Hepatocyte (in vitro differentiated cells): Measurements from ENCODE around the gene DENND2D. TPM values are rescaled to one million over a fixed set of nuclear protein-coding genes. Genes with fewer than 3 reads are reported as not detected.

Experiments used
- DNase-seq: peaks from one replicate; pipeline ENCODE4 v3.0.0-alpha.2; 2016; ENCODE audit warnings: low spot score
- H2AFZ ChIP-seq: fragments of 200-600 bp; sonication (generic); 2 replicates; pipeline ENCODE4 v1.6.0; 2016; ENCODE audit warnings: antibody characterized with exemption, mild to moderate bottlenecking
- H3K27ac ChIP-seq: fragments of 200-600 bp; sonication (generic); 2 replicates; pipeline ENCODE4 v1.5.1; 2016; ENCODE audit warnings: mild to moderate bottlenecking
- H3K27me3 ChIP-seq: fragments of 200-600 bp; sonication (generic); 2 replicates; pipeline ENCODE4 v1.6.1; 2016
- H3K36me3 ChIP-seq: fragments of 200-600 bp; sonication (generic); replicated peaks from 2 replicates; pipeline ENCODE4 v1.5.1; 2016; ENCODE audit warnings: low read depth; ENCODE audit not compliant: insufficient read depth
- H3K4me1 ChIP-seq: fragments of 200-600 bp; sonication (generic); 2 replicates; pipeline ENCODE4 v1.5.1; 2016; ENCODE audit warnings: mild to moderate bottlenecking, moderate library complexity; ENCODE audit not compliant: insufficient read depth
- H3K4me2 ChIP-seq: fragments of 200-600 bp; sonication (generic); 2 replicates; pipeline ENCODE4 v1.6.0; 2016
- H3K4me3 ChIP-seq: fragments of 200-600 bp; sonication (generic); 2 replicates; pipeline ENCODE4 v1.5.1; 2016; ENCODE audit warnings: mild to moderate bottlenecking
- H3K79me2 ChIP-seq: fragments of 200-600 bp; sonication (generic); 2 replicates; pipeline ENCODE4 v1.6.0; 2017; ENCODE audit warnings: mild to moderate bottlenecking
- H3K9me2 ChIP-seq: fragments of 200-600 bp; sonication (generic); replicated peaks from 2 replicates; pipeline ENCODE4 v1.6.0; 2017; ENCODE audit warnings: mild to moderate bottlenecking; ENCODE audit not compliant: insufficient read depth
- H3K9me3 ChIP-seq: fragments of 200-600 bp; sonication (generic); 2 replicates; pipeline ENCODE4 v1.5.1; 2016; ENCODE audit warnings: low read depth, mild to moderate bottlenecking
- H4K20me1 ChIP-seq: fragments of 200-600 bp; sonication (generic); 2 replicates; pipeline ENCODE4 v1.6.0; 2016; ENCODE audit warnings: mild to moderate bottlenecking; ENCODE audit not compliant: insufficient read depth, poor library complexity, severe bottlenecking
- EZH2 ChIP-seq: fragments of 200-600 bp; sonication (generic); IDR thresholded peaks from 2 replicates; pipeline ENCODE4 v1.6.1; 2016; ENCODE audit warnings: antibody characterized with exemption, mild to moderate bottlenecking, borderline replicate concordance
- EZH2phosphoT487 ChIP-seq: fragments of 200-600 bp; sonication (generic); IDR thresholded peaks from one replicate; pipeline ENCODE4 v1.6.1; 2018; ENCODE audit warnings: antibody characterized with exemption, mild to moderate bottlenecking, low read depth, moderate library complexity; ENCODE audit not compliant: unreplicated experiment, severe bottlenecking
- WGBS: methylation state at CpG from one replicate; pipeline ENCODE4 v1.1.6; 2016; ENCODE audit warnings: low lambda C conversion rate; ENCODE audit errors: missing lambda C conversion rate; 5-methylcytosine and 5-hydroxymethylcytosine counted together
- polyA plus RNA-seq: library from polyadenylated mRNA; unstranded; fragments of >200 nt; fragmentation: Nextera tagmentation; extraction: Ambion mirVana; gene quantifications from 2 replicates; pipeline ENCODE4 v1.2.1, GENCODE V29; 2016
- total RNA-seq: library from RNA; depleted of rRNA; stranded (reverse); fragments of >200 nt; gene quantifications from 2 replicates; pipeline ENCODE4 v1.2.3, GENCODE V29; 2014
- TF ChIP-seq, protein P1 (sequence below): fragments of 200-600 bp; sonication (generic); IDR thresholded peaks from 2 replicates; pipeline ENCODE4 v1.5.1; 2016; ENCODE audit warnings: antibody characterized with exemption, mild to moderate bottlenecking; ENCODE audit not compliant: poor library complexity

The DENND2D gene
- total and polyA plus RNA-seq, 2 experiments from 2014 or later = 7.6 to 8.3 TPM

GRCh38 chr1:111148376-111148881 is 52.0 kb downstream of the DENND2D start:
- Histone ChIP-seq H3K27me3 (no peaks in the 10 kb centered on the region), H3K36me3 (peaks cover 5% of the 10 kb centered on the region), H3K9me2 (no peaks in the 10 kb centered on the region), H4K20me1 (peaks cover 6% of the 10 kb centered on the region), H3K9me3 (no peaks in the 10 kb centered on the region), H3K4me1 (no peaks in the 10 kb centered on the region), H3K27ac (no peak overlapping the region), H3K4me2 (no peak overlapping the region), H2AFZ (no peak overlapping the region), H3K4me3 (no peak overlapping the region), H3K79me2 (peaks cover 96% of the 10 kb centered on the region)
- WGBS = 91% methylated on average over 2 of the region's 2 CpGs
- DNase-seq = no peak
- TF ChIP-seq, protein P1, sequence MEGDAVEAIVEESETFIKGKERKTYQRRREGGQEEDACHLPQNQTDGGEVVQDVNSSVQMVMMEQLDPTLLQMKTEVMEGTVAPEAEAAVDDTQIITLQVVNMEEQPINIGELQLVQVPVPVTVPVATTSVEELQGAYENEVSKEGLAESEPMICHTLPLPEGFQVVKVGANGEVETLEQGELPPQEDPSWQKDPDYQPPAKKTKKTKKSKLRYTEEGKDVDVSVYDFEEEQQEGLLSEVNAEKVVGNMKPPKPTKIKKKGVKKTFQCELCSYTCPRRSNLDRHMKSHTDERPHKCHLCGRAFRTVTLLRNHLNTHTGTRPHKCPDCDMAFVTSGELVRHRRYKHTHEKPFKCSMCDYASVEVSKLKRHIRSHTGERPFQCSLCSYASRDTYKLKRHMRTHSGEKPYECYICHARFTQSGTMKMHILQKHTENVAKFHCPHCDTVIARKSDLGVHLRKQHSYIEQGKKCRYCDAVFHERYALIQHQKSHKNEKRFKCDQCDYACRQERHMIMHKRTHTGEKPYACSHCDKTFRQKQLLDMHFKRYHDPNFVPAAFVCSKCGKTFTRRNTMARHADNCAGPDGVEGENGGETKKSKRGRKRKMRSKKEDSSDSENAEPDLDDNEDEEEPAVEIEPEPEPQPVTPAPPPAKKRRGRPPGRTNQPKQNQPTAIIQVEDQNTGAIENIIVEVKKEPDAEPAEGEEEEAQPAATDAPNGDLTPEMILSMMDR = no peak
- no peak for TF ChIP-seq EZH2
- no peak for TF ChIP-seq EZH2phosphoT487

- Histone ChIP-seq H3K9me3 (no peaks in the 10 kb centered on the region), H3K36me3 (peaks cover under 1% of the 10 kb centered on the region), H2AFZ (no peak overlapping the region), H4K20me1 (peaks cover 6% of the 10 kb centered on the region), H3K27me3 (no peaks in the 10 kb centered on the region), H3K79me2 (peaks cover 96% of the 10 kb centered on the region), H3K9me2 (no peaks in the 10 kb centered on the region), H3K4me2 (no peak overlapping the region), H3K27ac (no peak overlapping the region), H3K4me3 (no peak overlapping the region), H3K4me1 (peaks cover 2% of the 10 kb centered on the region)
- DNase-seq = no peak
- TF ChIP-seq EZH2 (no peak), EZH2phosphoT487 (no peak)
- TF ChIP-seq, protein P1 = no peak
- 71% methylated on average over 3 of the region's 3 CpGs for WGBS
Observed at GRCh38 chr1:111147948-111148347, 52.5 kb downstream of the DENND2D start.

DNA sequence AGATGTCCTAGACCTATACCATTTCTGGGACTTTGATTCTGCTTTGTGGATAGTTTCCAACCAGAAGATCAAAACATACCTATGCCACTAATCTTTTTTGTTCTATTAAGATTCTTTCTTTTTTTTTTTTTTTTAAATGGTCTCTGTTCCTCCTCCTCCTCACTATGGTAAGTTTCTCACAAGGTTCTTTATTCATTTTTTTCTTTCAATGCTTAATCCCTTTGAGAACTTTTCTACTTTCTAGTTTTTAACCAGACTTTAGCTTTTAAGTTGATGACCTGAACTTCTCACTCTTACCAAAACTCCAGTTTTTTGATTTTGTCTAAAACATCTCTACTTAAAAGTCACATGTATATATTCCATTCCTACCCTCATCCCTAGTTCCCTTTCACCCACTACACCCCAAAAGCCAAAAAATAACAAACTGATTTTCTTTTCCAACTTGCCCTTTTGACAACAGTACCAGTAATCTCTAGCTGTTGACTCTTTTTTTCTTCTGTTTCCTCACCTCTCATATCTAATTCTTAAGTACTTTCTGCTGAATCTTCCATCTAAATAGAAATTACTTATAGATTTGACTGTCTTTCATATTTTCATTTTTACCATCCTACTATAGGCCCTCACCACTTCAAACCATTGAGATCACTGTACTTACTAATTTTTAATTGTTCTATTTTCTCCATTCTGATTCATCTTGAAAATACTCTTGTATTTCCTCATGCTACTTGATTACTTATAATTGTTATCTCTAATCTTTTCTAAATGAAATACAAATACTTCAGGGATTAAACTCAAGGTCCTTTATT is 54.3 kb downstream of the DENND2D start:
- H3K79me2 ChIP-seq = peaks cover 97% of the 10 kb centered on the region
- H4K20me1 ChIP-seq = peaks cover 6% of the 10 kb centered on the region
- no peaks in the 10 kb centered on the region for H3K9me3 ChIP-seq
- H3K4me3 ChIP-seq = no peak overlapping the region
- H3K27ac ChIP-seq = no peak overlapping the region
- no peak overlapping the region for H3K4me2 ChIP-seq
- no peaks in the 10 kb centered on the region for H3K36me3 ChIP-seq
- no peak for DNase-seq
- peaks cover 15% of the 10 kb centered on the region for H3K4me1 ChIP-seq
- no peak overlapping the region for H2AFZ ChIP-seq
- H3K9me2 ChIP-seq = no peaks in the 10 kb centered on the region
- H3K27me3 ChIP-seq = no peaks in the 10 kb centered on the region
- TF ChIP-seq EZH2phosphoT487 (no peak), EZH2 (no peak)
- TF ChIP-seq, protein P1 = no peak
